Activated CD4-positive, alpha-beta memory T cell treated with anti-CD3 and anti-CD28 coated beads for 36 hours (primary cell): Measurements from ENCODE around the gene AURKAIP1. TPM values are rescaled to one million over a fixed set of nuclear protein-coding genes. Genes with fewer than 3 reads are reported as not detected.

Experiments used
- CTCF ChIA-PET: fragments of 350-600 bp; sonication (Branson Sonifier 250); formaldehyde crosslinking; loops from one replicate; lab custom pipeline; 2021; ENCODE audit warnings: antibody characterized with exemption, inconsistent platforms; lab: Charles Lee
- POLR2A ChIA-PET: fragments of 350-600 bp; sonication (Branson Sonifier 250); formaldehyde crosslinking; loops from one replicate; lab custom pipeline; 2021; ENCODE audit warnings: antibody characterized with exemption; lab: Charles Lee
- DNase-seq: peaks from one replicate; pipeline ENCODE4 v3.0.0-alpha.2; 2020
- H3K27ac Mint-ChIP-seq: one replicate; pipeline ENCODE4 v1.8.0; 2021; ENCODE audit warnings: mixed read lengths
- H3K27me3 Mint-ChIP-seq: one replicate; pipeline ENCODE4 v1.8.0; 2021; ENCODE audit warnings: mixed read lengths
- H3K36me3 Mint-ChIP-seq: one replicate; pipeline ENCODE4 v1.8.0; 2021; ENCODE audit warnings: mixed read lengths
- H3K4me1 Mint-ChIP-seq: one replicate; pipeline ENCODE4 v1.8.0; 2021; ENCODE audit warnings: low read depth, mixed read lengths
- H3K4me3 Mint-ChIP-seq: one replicate; pipeline ENCODE4 v1.8.0; 2021; ENCODE audit warnings: mild to moderate bottlenecking, mixed read lengths
- H3K9me3 Mint-ChIP-seq: one replicate; pipeline ENCODE4 v1.8.0; 2021; ENCODE audit warnings: mixed read lengths
- intact Hi-C: fragments of 100-400 bp; cut with micrococcal nuclease; formaldehyde crosslinking; loops from one replicate; pipeline ENCODE4 v1.15.1; 2023
- total RNA-seq, 2 experiments: library from RNA; stranded (reverse); gene quantifications; one replicate each; pipeline ENCODE4 v1.2.3, GENCODE V29; 2021

AURKAIP1 gene
- total RNA-seq = 100 to 1,000 TPM; 124 to 131 TPM

DNA sequence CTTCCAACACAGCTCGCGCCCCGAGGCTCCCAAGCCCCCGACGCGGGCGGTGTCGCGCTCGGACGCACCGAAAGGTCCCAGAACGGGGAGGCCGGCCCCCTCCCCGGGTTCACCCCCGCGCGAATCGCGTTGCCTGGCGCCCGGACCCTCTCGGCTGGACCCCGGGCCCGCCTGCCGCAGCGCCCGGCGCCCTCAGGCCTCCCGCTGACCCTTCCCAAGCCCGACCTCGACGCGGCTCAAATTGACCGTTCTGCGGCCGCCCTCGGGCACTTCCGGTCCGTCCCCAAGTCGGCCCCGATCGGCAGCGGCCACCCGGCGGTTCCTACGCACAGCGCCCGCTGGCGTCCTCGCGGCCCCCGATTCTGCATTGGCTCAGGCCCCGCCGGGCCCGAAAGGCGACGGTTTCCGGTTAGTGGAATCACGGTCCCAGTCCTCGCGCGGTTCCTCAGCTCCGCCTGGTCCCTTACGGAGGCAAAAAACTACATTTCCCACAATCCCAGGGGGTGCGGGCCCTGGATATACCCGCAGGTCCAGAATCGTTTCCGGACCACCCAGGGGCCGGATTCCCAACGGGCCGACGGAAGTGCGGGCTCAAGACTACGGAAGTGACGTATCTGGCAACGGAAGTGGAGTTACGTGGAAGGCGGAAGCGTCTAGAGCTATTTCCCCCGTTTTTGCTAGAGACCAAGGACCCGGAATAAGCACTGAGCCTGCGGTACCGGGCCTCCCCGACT is at the start of gene AURKAIP1:
Gene AURKAIP1, minus strand, starts transcription at position 279 of the 734 bp plus-strand sequence. CDS start 451 bp downstream, outside the sequence.
- Mint-ChIP-seq H3K4me3 (peak within 1 kb of the TSS; percentile 87), H3K36me3 (peaks cover 6% of the 10 kb centered on the region), H3K27ac (peak within 1 kb of the TSS; percentile 90), H3K27me3 (no peaks in the 10 kb centered on the region), H3K4me1 (peaks cover 18% of the 10 kb centered on the region), H3K9me3 (no peaks in the 10 kb centered on the region)
- ChIA-PET POLR2A (interaction anchor here (0.7 to 2.1 kb wide), 5 partner anchors 21 to 311 kb away, joined by 3 to 16 read pairs (median 3); partner anchors contain the start of genes CCNL2 and MRPL20), CTCF (interaction anchor here (0.7 to 2.5 kb wide), 8 partner anchors 23 to 89 kb away, joined by 3 to 20 read pairs (median 4); partner anchors contain the start of genes CCNL2 and MRPL20)
- peak; percentile 98 for DNase-seq
- intact Hi-C loops = loop anchor here (1.0 to 10.0 kb wide), 7 partner anchors 24 to 340 kb away; partner anchors contain the start of genes ACAP3, C1orf159, CCNL2 and DVL1

DNA sequence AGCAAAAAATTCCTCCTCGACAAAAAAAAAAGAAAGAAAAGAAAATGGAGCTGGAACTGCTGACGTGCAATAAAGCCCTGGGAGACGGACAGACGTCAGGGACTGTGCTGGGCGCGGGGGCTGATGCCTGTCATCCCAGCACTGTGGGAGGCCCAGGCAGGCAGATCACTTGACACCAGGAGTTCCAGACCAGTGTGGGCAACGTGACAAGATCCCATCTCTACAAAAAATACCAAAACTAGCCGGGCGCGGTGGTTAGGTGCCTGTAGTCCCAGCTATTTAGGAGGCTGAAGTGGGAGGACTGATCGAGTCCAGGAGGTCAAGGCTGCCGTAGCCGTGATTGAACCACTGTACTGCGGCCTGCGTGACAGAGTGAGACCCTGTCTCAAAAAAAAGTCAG is 49.7 kb upstream of the AURKAIP1 start:
- Mint-ChIP-seq H3K9me3 (no peaks in the 10 kb centered on the region), H3K27me3 (peaks cover 28% of the 10 kb centered on the region), H3K27ac (no peak overlapping the region), H3K36me3 (no peaks in the 10 kb centered on the region), H3K4me3 (no peak overlapping the region), H3K4me1 (peaks cover 5% of the 10 kb centered on the region)
- ChIA-PET POLR2A (no interaction called here), CTCF (interaction anchor here (0.8 kb wide), 1 partner anchor 16 kb away, joined by 4 read pairs; no protein-coding TSS in a partner anchor)
- no peak for DNase-seq
- intact Hi-C loops = no loop called here

DNA sequence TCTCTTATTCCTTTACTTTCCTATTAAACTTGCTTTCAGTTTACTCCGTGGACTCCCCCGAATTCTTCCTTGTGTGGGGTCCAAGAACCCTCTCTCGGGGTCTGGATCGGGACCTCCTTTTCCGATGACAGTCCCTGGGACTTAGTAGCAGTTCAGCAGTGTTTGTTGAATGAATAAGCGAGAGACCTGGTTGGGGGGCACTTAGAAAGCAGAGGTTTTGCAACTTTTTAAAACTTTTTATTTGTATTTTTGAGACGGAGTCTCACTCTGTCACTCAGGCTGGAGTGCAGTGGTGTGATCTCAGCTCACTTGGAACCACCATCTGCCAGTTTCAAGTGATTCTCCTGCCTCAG is 48.2 kb upstream of the AURKAIP1 start:
- Mint-ChIP-seq H3K9me3 (no peaks in the 10 kb centered on the region), H3K27ac (no peak overlapping the region), H3K4me3 (no peak overlapping the region), H3K27me3 (peaks cover 22% of the 10 kb centered on the region), H3K4me1 (peaks cover 8% of the 10 kb centered on the region), H3K36me3 (no peaks in the 10 kb centered on the region)
- intact Hi-C loops = no loop called here
- ChIA-PET POLR2A (no interaction called here), CTCF (no interaction called here)
- DNase-seq = no peak

DNA sequence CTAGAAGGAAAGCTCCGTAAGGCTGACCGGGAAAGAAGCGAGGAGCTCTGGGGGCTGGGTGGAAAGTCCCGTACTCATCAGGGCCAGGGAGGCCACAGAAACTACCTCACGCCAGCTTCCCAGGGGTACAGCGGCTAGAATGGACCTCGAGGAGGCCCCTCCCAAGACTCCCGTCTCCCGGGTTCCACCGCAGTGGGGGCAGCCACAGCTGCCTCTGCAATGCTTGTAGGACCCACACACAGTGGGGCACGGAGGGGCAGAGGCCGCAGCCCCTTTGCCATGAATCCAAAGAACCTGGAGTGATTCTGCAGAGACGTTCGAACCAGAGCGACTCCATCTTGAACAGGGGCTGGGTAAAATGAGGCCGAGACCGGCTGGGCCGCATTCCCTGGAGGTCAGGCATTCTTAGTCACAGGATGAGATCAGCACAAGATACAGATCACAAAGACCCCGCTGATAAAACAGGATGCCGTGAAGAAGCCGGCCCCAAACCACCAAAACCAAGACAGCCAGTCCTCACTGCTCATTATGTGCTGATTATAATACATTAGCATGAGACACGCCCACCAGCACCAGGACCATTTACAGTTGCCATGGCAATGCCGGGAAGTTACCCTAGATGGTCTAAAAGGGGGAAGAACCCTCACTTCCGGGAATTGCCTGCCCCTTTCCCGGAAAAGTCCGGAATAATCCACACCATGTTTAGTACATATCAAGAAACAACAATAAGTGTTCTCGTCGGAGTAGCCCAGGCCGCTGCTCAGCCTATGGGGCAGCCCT is 47.6 kb upstream of the AURKAIP1 start:
- H3K27me3 Mint-ChIP-seq = peaks cover 22% of the 10 kb centered on the region
- POLR2A ChIA-PET = no interaction called here
- no peak overlapping the region for H3K27ac Mint-ChIP-seq
- no peaks in the 10 kb centered on the region for H3K9me3 Mint-ChIP-seq
- H3K36me3 Mint-ChIP-seq = no peaks in the 10 kb centered on the region
- no peak for DNase-seq
- CTCF ChIA-PET = no interaction called here
- intact Hi-C loops = no loop called here
- H3K4me1 Mint-ChIP-seq = peaks cover 13% of the 10 kb centered on the region
- no peak overlapping the region for H3K4me3 Mint-ChIP-seq

DNA sequence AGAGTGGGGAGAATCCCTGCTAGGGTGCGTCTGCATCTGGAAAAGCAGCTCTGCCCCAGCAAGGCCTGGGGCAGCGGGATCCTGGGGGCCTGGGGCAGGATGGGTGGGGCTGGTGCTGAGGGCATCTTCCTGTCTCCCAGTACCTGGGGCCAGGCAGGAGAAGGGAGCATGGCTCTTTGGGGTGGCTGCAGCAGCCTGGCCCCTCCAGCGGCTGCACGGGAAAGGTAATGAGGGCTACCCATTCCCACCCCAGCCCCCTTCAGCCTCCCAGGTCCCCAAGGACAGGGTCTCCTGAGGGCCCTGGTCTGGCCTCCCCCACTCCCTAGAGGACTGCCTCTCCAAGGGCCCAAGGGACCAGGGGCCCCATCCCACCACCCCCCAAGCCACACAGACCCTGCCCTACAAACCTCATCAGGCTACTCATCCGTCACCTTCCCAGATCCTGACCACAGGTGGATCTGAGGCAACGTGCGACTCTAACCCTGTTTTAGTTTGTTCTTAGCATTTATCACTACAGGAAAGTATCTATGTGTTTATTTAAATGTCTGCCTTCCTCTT is 47.0 kb upstream of the AURKAIP1 start:
- H3K36me3 Mint-ChIP-seq = no peaks in the 10 kb centered on the region
- no peak for DNase-seq
- intact Hi-C loops = no loop called here
- H3K27me3 Mint-ChIP-seq = peaks cover 22% of the 10 kb centered on the region
- H3K4me3 Mint-ChIP-seq = no peak overlapping the region
- no peak overlapping the region for H3K27ac Mint-ChIP-seq
- no peaks in the 10 kb centered on the region for H3K9me3 Mint-ChIP-seq
- ChIA-PET POLR2A (no interaction called here), CTCF (no interaction called here)
- peaks cover 14% of the 10 kb centered on the region for H3K4me1 Mint-ChIP-seq

DNA sequence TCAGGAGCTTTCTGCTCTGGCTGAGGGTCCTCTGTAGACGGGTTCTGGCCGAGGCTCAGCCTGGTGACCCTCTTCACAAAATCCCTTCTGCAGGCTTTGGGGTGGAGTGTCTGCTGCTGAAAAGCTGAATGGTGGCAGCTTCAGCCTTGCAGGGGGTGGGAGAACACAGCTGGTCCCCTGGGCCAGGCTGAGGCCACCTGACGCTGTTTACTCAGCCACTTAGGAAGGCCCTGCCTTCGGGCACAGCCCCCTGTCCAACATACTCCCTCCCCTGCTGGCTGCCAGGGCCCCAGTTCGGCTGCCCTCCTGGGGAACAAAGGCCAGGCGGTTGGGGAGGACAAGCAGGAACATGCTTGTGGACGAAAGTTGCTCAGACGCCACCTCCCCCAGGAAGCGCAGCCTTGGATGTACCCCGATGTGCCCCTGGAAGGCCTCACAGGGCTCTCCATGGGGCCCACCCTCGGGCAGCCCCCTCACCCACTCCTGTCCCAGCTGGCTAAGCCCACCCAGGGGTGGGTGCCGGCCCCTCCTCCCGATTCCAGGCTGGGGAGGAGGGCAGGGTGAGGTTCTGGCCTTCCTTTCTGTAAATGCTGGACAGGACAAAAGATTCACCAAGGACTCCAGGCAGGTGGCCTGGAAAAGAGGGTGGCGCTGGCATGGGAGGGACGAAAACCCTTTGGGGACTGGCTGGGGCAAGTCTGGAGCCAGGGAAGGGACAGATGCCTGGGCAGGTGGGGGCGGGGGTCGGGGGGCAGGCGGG is 46.3 kb upstream of the AURKAIP1 start, which contains the start of gene ANKRD65:
Gene ANKRD65, minus strand, starts transcription at position 130 of the 760 bp plus-strand sequence. CDS start 271 bp downstream, outside the sequence.
- CTCF ChIA-PET = no interaction called here
- H3K27ac Mint-ChIP-seq = no peak within 1 kb of the TSS
- POLR2A ChIA-PET = no interaction called here
- no peak for DNase-seq
- peaks cover 21% of the 10 kb centered on the region for H3K27me3 Mint-ChIP-seq
- no peak within 1 kb of the TSS for H3K4me3 Mint-ChIP-seq
- H3K36me3 Mint-ChIP-seq = no peaks in the 10 kb centered on the region
- intact Hi-C loops = no loop called here
- no peaks in the 10 kb centered on the region for H3K9me3 Mint-ChIP-seq
- peaks cover 13% of the 10 kb centered on the region for H3K4me1 Mint-ChIP-seq

DNA sequence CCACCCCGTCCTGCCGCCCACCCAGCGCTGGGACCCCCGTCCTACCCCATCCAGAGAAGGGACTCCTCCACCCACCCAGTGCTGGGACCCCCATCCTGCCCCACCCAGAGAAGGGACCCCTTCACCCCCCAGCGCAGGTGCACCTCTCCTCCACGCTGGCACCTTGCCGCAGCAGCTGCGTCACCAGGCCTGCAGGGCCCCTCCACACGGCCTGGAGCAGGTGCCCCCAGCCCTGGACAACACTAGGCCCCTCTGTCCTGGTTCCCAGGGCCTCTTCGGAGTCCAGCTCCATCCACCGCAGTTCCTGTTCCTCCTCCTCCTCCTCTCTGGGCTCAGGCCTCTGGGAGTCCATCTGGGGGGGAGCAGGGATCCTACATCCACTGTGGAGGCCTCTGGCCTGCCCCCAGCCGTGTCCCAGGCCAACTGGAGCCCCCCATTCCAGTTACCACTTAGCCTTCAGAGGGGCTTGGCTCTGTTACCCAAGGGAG is 45.7 kb upstream of the AURKAIP1 start:
- Mint-ChIP-seq H3K36me3 (no peaks in the 10 kb centered on the region), H3K9me3 (no peaks in the 10 kb centered on the region), H3K27ac (no peak overlapping the region), H3K4me1 (peaks cover 12% of the 10 kb centered on the region), H3K4me3 (no peak overlapping the region), H3K27me3 (peaks cover 17% of the 10 kb centered on the region)
- ChIA-PET POLR2A (no interaction called here), CTCF (no interaction called here)
- DNase-seq = no peak
- intact Hi-C loops = no loop called here

DNA sequence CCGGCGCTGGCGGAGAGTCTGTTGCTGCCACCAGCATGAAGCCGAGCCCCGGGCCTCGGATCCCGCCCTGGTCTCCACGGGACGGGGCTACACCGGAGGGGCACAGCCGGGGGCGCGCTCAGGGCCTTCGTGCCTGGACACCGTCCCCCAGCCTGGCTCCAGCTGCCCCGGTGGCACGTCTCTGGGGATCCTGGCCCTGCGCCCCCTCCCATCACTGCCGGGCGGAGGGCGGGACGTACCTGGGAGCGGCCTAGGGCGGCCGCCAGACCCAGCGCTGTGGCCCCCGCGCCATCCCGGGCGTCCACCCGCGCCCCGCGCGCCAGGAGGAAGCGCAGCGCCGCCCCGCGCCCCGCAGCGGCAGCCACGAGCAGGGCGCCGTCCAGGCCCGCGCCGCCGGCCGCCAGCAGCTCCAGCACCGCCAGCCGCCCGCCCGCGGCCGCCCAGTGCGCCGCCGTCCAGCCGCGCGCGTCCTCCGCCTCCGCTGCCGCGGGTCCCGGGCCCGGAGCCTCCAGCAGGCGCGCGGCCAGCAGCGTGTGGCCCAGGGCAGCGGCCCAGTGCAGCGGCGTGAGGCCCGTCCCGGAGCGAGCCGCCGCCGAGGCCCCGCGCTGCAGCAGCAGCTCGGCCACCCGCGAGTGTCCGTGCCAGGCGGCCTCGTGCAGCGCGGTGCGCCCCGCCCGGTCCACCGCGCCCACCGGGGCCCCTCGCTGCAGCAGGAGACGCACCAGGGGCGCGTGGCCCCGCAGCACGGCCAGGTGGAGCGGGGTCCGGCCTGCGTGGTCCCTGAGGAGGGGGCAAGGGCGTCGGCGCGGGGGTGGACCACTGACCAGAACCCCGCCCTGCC is 45.0 kb upstream of the AURKAIP1 start:
- CTCF ChIA-PET = no interaction called here
- Mint-ChIP-seq H3K36me3 (no peaks in the 10 kb centered on the region), H3K4me1 (peaks cover 12% of the 10 kb centered on the region), H3K9me3 (no peaks in the 10 kb centered on the region), H3K27ac (no peak overlapping the region), H3K27me3 (peaks cover 15% of the 10 kb centered on the region), H3K4me3 (no peak overlapping the region)
- POLR2A ChIA-PET = no interaction called here
- no peak for DNase-seq
- intact Hi-C loops = no loop called here

DNA sequence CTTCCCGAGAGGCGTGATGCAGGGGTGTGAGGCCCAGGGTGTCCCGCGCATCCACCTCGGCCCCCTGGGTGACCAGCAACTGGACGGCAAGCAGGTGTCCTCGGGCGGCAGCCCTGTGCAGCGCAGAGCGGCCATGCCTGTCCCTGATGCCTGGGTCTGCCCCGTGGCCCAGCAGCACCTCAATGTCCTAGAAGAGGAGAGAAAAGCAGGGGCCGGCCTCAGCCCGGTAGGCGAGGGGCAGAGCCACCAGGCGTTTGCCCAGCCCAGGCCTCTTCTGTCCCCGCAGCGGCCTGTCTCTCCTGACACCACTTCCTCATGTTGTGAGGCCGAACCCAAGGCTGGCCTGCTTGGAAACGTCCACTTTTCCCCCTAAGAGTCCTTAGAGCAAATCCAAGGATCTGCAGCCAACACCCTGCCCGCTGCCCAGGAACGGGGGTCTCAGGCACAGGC is 44.4 kb upstream of the AURKAIP1 start:
- ChIA-PET CTCF (no interaction called here), POLR2A (no interaction called here)
- H3K4me1 Mint-ChIP-seq = peaks cover 12% of the 10 kb centered on the region
- intact Hi-C loops = no loop called here
- no peak overlapping the region for H3K27ac Mint-ChIP-seq
- peaks cover 10% of the 10 kb centered on the region for H3K27me3 Mint-ChIP-seq
- no peak for DNase-seq
- H3K9me3 Mint-ChIP-seq = no peaks in the 10 kb centered on the region
- no peak overlapping the region for H3K4me3 Mint-ChIP-seq
- no peaks in the 10 kb centered on the region for H3K36me3 Mint-ChIP-seq

DNA sequence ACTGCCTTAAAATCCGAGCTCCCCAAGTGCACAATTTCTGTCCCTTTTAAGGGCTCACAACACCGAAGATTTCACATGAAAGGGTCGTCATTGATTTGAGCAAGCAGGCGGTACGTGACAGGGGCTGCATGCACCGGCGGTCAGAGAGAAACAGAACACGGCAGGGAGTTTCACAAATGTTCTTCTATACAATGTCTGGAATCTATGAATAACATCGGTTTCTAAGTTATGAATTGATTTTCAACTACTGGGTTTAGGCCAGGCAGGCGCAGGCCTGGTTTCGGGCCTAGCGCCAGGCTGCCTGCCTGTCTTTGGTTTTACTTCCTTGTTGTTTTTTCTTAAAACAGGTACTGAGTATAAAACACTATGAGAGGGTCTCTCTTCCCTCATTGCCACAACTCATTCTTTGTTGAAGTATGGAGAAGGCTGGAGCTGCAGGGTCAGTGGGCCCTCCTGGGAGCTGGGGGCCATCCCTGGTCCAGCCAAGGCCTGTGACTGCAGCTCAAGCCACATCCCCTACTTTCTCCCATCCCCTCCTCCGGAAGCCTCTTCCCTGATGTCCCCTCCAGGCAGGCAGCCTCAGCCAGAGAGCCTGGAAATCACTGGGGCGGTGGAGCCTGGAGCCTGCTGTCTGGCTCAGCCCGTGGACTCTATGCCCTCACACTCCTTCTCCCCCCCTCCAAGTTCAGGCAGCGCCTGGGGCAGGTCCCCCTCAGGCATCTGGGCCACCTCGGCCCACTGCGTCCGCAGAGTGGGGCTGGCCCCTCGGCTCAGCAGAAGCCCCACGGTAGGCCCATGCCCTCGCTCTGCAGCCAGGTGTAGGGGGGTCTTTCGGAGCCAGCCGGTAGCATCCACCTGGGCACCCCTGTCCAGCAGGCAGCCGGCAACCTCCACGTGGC is 43.7 kb upstream of the AURKAIP1 start:
- no peak for DNase-seq
- H3K4me1 Mint-ChIP-seq = peaks cover 12% of the 10 kb centered on the region
- H3K4me3 Mint-ChIP-seq = no peak overlapping the region
- no peak overlapping the region for H3K27ac Mint-ChIP-seq
- intact Hi-C loops = no loop called here
- ChIA-PET CTCF (no interaction called here), POLR2A (no interaction called here)
- no peaks in the 10 kb centered on the region for H3K9me3 Mint-ChIP-seq
- H3K27me3 Mint-ChIP-seq = peaks cover 10% of the 10 kb centered on the region
- H3K36me3 Mint-ChIP-seq = no peaks in the 10 kb centered on the region
